Natural killer cell (primary cell): Measurements from ENCODE around the gene CSMD2. TPM values are rescaled to one million over a fixed set of nuclear protein-coding genes. Genes with fewer than 3 reads are reported as not detected.

Experiments
- ATAC-seq, 3 donors: fragments of 150-1000 bp in 2 of 3; fragments of 200-7000 bp in 1 of 3; cut with Tn5 transposase; 1 replicate in 1 of 3; 2 replicates in 2 of 3; pipeline ENCODE4 v1.10.0; 2021; ENCODE audit warnings: mild to moderate bottlenecking in 2 of 3, moderate library complexity in 2 of 3
- DNase-seq, 2 donors: peaks; one replicate each; pipeline versions ENCODE4 v3.0.0 to v3.0.0-alpha.2; 2013 to 2021; ENCODE audit warnings: mixed read lengths in 1 of 2
- H3K27ac ChIP-seq: one replicate; pipeline ENCODE4 v1.5.1; 2013; ENCODE audit warnings: mild to moderate bottlenecking, low read length
- H3K27me3 ChIP-seq: one replicate; pipeline ENCODE4 v1.6.1; 2013; ENCODE audit warnings: low read length; ENCODE audit not compliant: control insufficient read depth, insufficient read depth
- H3K36me3 ChIP-seq: one replicate; pipeline ENCODE4 v1.6.1; 2013; ENCODE audit warnings: low read length; ENCODE audit not compliant: control insufficient read depth, insufficient read depth
- H3K4me1 ChIP-seq: one replicate; pipeline ENCODE4 v1.6.1; 2013; ENCODE audit warnings: low read length; ENCODE audit not compliant: control insufficient read depth, insufficient read depth
- H3K4me3 ChIP-seq: one replicate; pipeline ENCODE4 v1.5.1; 2013; ENCODE audit warnings: low read length
- H3K9me3 ChIP-seq: one replicate; pipeline ENCODE4 v1.6.1; 2013; ENCODE audit warnings: low read length; ENCODE audit not compliant: control insufficient read depth, insufficient read depth
- H3K27ac Mint-ChIP-seq, 2 donors: one replicate each; pipeline ENCODE4 v1.8.0; 2022; ENCODE audit warnings: mild to moderate bottlenecking in 2 of 2, mixed read lengths in 2 of 2, moderate library complexity in 1 of 2
- H3K27me3 Mint-ChIP-seq, 2 donors: one replicate each; pipeline ENCODE4 v1.8.0; 2022; ENCODE audit warnings: low read depth in 2 of 2, mixed read lengths in 2 of 2
- H3K36me3 Mint-ChIP-seq: one replicate; pipeline ENCODE4 v1.8.0; 2022; ENCODE audit warnings: mixed read lengths
- H3K4me1 Mint-ChIP-seq, 2 donors: one replicate each; pipeline ENCODE4 v1.8.0; 2022; ENCODE audit warnings: mixed read lengths in 2 of 2
- H3K4me3 Mint-ChIP-seq: one replicate; pipeline ENCODE4 v1.8.0; 2022; ENCODE audit warnings: mild to moderate bottlenecking, moderate library complexity, mixed read lengths
- H3K9me3 Mint-ChIP-seq, 2 donors: one replicate each; pipeline ENCODE4 v1.8.0; 2022; ENCODE audit warnings: mixed read lengths in 2 of 2
- CTCF ChIP-seq: fragments of 200-600 bp; IDR thresholded peaks from one replicate; pipeline ENCODE4 v1.8.0; 2022; ENCODE audit warnings: antibody characterized with exemption
- WGBS: methylation state at CpG from one replicate; pipeline ENCODE4 v1.1.7; 2013; ENCODE audit warnings: missing lambda C conversion rate; ENCODE audit not compliant: insufficient coverage; 5-methylcytosine and 5-hydroxymethylcytosine counted together
- intact Hi-C: fragments of 100-400 bp; cut with micrococcal nuclease; formaldehyde crosslinking; loops from one replicate; pipeline ENCODE4 v1.14.2; 2022
- total RNA-seq, 4 donors: library from RNA; stranded (reverse); fragments of 120-200 nt in 1 of 4; gene quantifications; one replicate each; pipeline versions ENCODE4 v1.2.3 to v1.2.4, GENCODE V29; 2013 to 2022

Gene CSMD2
- total RNA-seq, 3 donors from 2014 or later (not counting 1 experiment from before 2014, with no cell fraction given): not detected

- H3K4me3 Mint-ChIP-seq: no peak overlapping the region
- ATAC-seq (no peak), DNase-seq (no peak)
- no peaks in the 10 kb centered on the region for H3K4me1 Mint-ChIP-seq
- no peaks in the 10 kb centered on the region for H3K36me3 ChIP-seq
- H3K4me1 ChIP-seq: no peaks in the 10 kb centered on the region
- no peaks in the 10 kb centered on the region for H3K27me3 ChIP-seq
- TF ChIP-seq CTCF: no peak
- H3K9me3 Mint-ChIP-seq: no peaks in the 10 kb centered on the region
- H3K27ac ChIP-seq: no peak overlapping the region
- intact Hi-C loops: no loop called here
- H3K36me3 Mint-ChIP-seq: no peaks in the 10 kb centered on the region
- H3K27ac Mint-ChIP-seq: no peak overlapping the region
- WGBS: 83% methylated on average over 3 of the region's 3 CpGs
- no peak overlapping the region for H3K4me3 ChIP-seq
- no peaks in the 10 kb centered on the region for H3K27me3 Mint-ChIP-seq
- H3K9me3 ChIP-seq: no peaks in the 10 kb centered on the region
These were observed 508.5 kb downstream of the CSMD2 start for GRCh38 chr1:33656467-33657005.

- TF ChIP-seq CTCF: no peak
These were observed 509.5 kb downstream of the CSMD2 start for GRCh38 chr1:33655496-33655895.

GRCh38 chr1:33654267-33654834 lies 510.7 kb downstream of the CSMD2 start:
- H3K9me3 Mint-ChIP-seq: no peaks in the 10 kb centered on the region
- no peaks in the 10 kb centered on the region for H3K27me3 ChIP-seq
- no peak overlapping the region for H3K4me3 ChIP-seq

More at GRCh38 chr1:33655496-33655895, 509.5 kb downstream of the CSMD2 start:
- ATAC-seq (no peak), DNase-seq (no peak)
- no peak overlapping the region for H3K27ac Mint-ChIP-seq
- H3K27me3 Mint-ChIP-seq: no peaks in the 10 kb centered on the region
- Histone ChIP-seq H3K4me3 (no peak overlapping the region), H3K9me3 (no peaks in the 10 kb centered on the region), H3K36me3 (no peaks in the 10 kb centered on the region), H3K27ac (no peak overlapping the region), H3K27me3 (no peaks in the 10 kb centered on the region), H3K4me1 (no peaks in the 10 kb centered on the region)
- H3K4me1 Mint-ChIP-seq: no peaks in the 10 kb centered on the region
- no peak overlapping the region for H3K4me3 Mint-ChIP-seq
- intact Hi-C loops: no loop called here
- no peaks in the 10 kb centered on the region for H3K36me3 Mint-ChIP-seq
- WGBS: 77% methylated on average over 7 of the region's 7 CpGs
- H3K9me3 Mint-ChIP-seq: no peaks in the 10 kb centered on the region

More at GRCh38 chr1:33654267-33654834, 510.7 kb downstream of the CSMD2 start:
- intact Hi-C loops: no loop called here
- WGBS: 64% methylated on average over 7 of the region's 7 CpGs
- no peak for TF ChIP-seq CTCF
- no peak for ATAC-seq
- Mint-ChIP-seq H3K27ac (no peak overlapping the region), H3K4me3 (no peak overlapping the region), H3K27me3 (no peaks in the 10 kb centered on the region), H3K4me1 (no peaks in the 10 kb centered on the region), H3K36me3 (no peaks in the 10 kb centered on the region)
- Histone ChIP-seq H3K36me3 (no peaks in the 10 kb centered on the region), H3K4me1 (no peaks in the 10 kb centered on the region), H3K9me3 (no peaks in the 10 kb centered on the region), H3K27ac (no peak overlapping the region)
- DNase-seq: no peak
